Kidney epithelial cell (primary cell): ENCODE results near the gene SGO2. TPM values are rescaled to one million over a fixed set of nuclear protein-coding genes. Genes with fewer than 3 reads are reported as not detected.

Experiments used
- DNase-seq: peaks from one replicate; pipeline ENCODE4 v3.0.0-alpha.2; 2010; ENCODE audit warnings: low read depth
- H3K27me3 ChIP-seq: 2 replicates; pipeline ENCODE4 v1.6.0; 2011; ENCODE audit warnings: low read length; ENCODE audit not compliant: control insufficient read depth, insufficient read depth
- H3K36me3 ChIP-seq: 2 replicates; pipeline ENCODE4 v1.5.1; 2011; ENCODE audit warnings: low read length; ENCODE audit not compliant: control insufficient read depth, insufficient read depth
- H3K4me3 ChIP-seq: 2 replicates; pipeline ENCODE4 v1.5.1; 2011; ENCODE audit warnings: low read depth, mild to moderate bottlenecking, control low read depth, low read length
- CTCF ChIP-seq: IDR thresholded peaks from 2 replicates; pipeline ENCODE4 v1.5.1; 2011; ENCODE audit warnings: mild to moderate bottlenecking, moderate library complexity, low read length, control low read depth, inconsistent platforms; ENCODE audit not compliant: insufficient read depth, poor library complexity, severe bottlenecking
- total RNA-seq: library from RNA; depleted of rRNA; stranded (reverse); fragments of >200 nt; gene quantifications from 2 replicates; pipeline ENCODE4 v1.2.3, GENCODE V29; 2015

Gene SGO2
- total RNA-seq, 1 donor from 2014 or later = 5.4 TPM

- Histone ChIP-seq H3K27me3 (no peaks in the 10 kb centered on the region), H3K4me3 (no peak overlapping the region), H3K36me3 (no peaks in the 10 kb centered on the region)
- no peak for DNase-seq
- TF ChIP-seq CTCF = no peak
Measured at GRCh38 chr2:200588076-200588678, 62.2 kb downstream of the SGO2 start.

- Histone ChIP-seq H3K36me3 (no peaks in the 10 kb centered on the region), H3K4me3 (no peak overlapping the region), H3K27me3 (no peaks in the 10 kb centered on the region)
- DNase-seq = no peak
- no peak for TF ChIP-seq CTCF
Measured at GRCh38 chr2:200590090-200590489, 64.1 kb downstream of the SGO2 start.

GRCh38 chr2:200591308-200591707, 65.3 kb downstream of the SGO2 start:
- Histone ChIP-seq H3K27me3 (no peaks in the 10 kb centered on the region), H3K36me3 (no peaks in the 10 kb centered on the region), H3K4me3 (no peak overlapping the region)
- TF ChIP-seq CTCF = no peak
- DNase-seq = no peak

- H3K27me3 ChIP-seq = no peaks in the 10 kb centered on the region
- DNase-seq = no peak
- no peak overlapping the region for H3K4me3 ChIP-seq
- H3K36me3 ChIP-seq = no peaks in the 10 kb centered on the region
- TF ChIP-seq CTCF = no peak
Measured at GRCh38 chr2:200592406-200593075, 66.5 kb downstream of the SGO2 start.

- H3K36me3 ChIP-seq = no peaks in the 10 kb centered on the region
- no peak overlapping the region for H3K4me3 ChIP-seq
- no peaks in the 10 kb centered on the region for H3K27me3 ChIP-seq
- DNase-seq = no peak
- TF ChIP-seq CTCF = no peak
Measured at GRCh38 chr2:200593905-200594304, 67.9 kb downstream of the SGO2 start.

GRCh38 chr2:200595913-200596312, 69.9 kb downstream of the SGO2 start:
- no peaks in the 10 kb centered on the region for H3K27me3 ChIP-seq
- DNase-seq = no peak
- no peaks in the 10 kb centered on the region for H3K36me3 ChIP-seq
- TF ChIP-seq CTCF = no peak
- H3K4me3 ChIP-seq = no peak overlapping the region
